ENCODE measurements around the gene HEATR5A. TPM values are rescaled to one million over a fixed set of nuclear protein-coding genes. Genes with fewer than 3 reads are reported as not detected.

Gene HEATR5A
- total RNA-seq, 5 donors from 2014 or later (not counting 1 experiment from before 2014, with no cell fraction given): 7.5 to 13.2 (median 13.0) TPM

- CTCF ChIA-PET: no interaction called here
- ATAC-seq (replicated peaks in 1 of 4) (no peak), DNase-seq (no peak)
- H3K27ac Mint-ChIP-seq: no peak overlapping the region
- Histone ChIP-seq H3K4me1 (ENCODE audit: control insufficient read depth in 1 of 2, extremely low read depth in 1 of 2, insufficient read depth in 2 of 2, low read length in 2 of 2) (no peaks in the 10 kb centered on the region), H3K4me3 (ENCODE audit: control insufficient read depth in 1 of 2, extremely low read depth in 1 of 2, low read length in 1 of 2) (no peak overlapping the region), H3K27ac (ENCODE audit: low read length) (no peak overlapping the region), H3K36me3 (ENCODE audit: control insufficient read depth in 2 of 2, extremely low read depth in 1 of 2, insufficient read depth in 1 of 2, low read length in 1 of 2) (peaks cover 0 to 7% of the 10 kb centered on the region in 2 donors), H3K27me3 (replicated peaks in 1 of 2; ENCODE audit: control insufficient read depth in 2 of 2, extremely low read depth in 1 of 2, insufficient read depth in 2 of 2, low read length in 1 of 2) (no peaks in the 10 kb centered on the region), H3K9me3 (no peaks in the 10 kb centered on the region)
- H3K9me3 Mint-ChIP-seq: no peaks in the 10 kb centered on the region
- no peak overlapping the region for H3K4me3 Mint-ChIP-seq
- WGBS (ENCODE audit: insufficient coverage): no CpG with 5 or more reads among the region's 5 CpGs
- no peaks in the 10 kb centered on the region for H3K27me3 Mint-ChIP-seq
- peaks cover 45% of the 10 kb centered on the region for H3K36me3 Mint-ChIP-seq
- H3K4me1 Mint-ChIP-seq: peaks cover 0 to 3% (median 0%) of the 10 kb centered on the region in 3 donors
- POLR2A ChIA-PET: interaction anchor here in 1 of 2 donors (0.7 kb wide), 1 partner anchor 14 kb away, joined by 3 read pairs; no protein-coding TSS in a partner anchor
Observed at GRCh38 chr14:31400031-31400638, 20.2 kb downstream of the HEATR5A start.

GRCh38 chr14:31395572-31396205 is 24.7 kb downstream of the HEATR5A start:
- H3K27me3 Mint-ChIP-seq: no peaks in the 10 kb centered on the region
- Histone ChIP-seq H3K27ac (ENCODE audit: low read length) (no peak overlapping the region), H3K4me1 (ENCODE audit: control insufficient read depth in 1 of 2, extremely low read depth in 1 of 2, insufficient read depth in 2 of 2, low read length in 2 of 2) (no peaks in the 10 kb centered on the region), H3K36me3 (ENCODE audit: control insufficient read depth in 2 of 2, extremely low read depth in 1 of 2, insufficient read depth in 1 of 2, low read length in 1 of 2) (peaks cover 0 to 9% of the 10 kb centered on the region in 2 donors), H3K4me3 (ENCODE audit: control insufficient read depth in 1 of 2, extremely low read depth in 1 of 2, low read length in 1 of 2) (no peak overlapping the region), H3K27me3 (replicated peaks in 1 of 2; ENCODE audit: control insufficient read depth in 2 of 2, extremely low read depth in 1 of 2, insufficient read depth in 2 of 2, low read length in 1 of 2) (no peaks in the 10 kb centered on the region), H3K9me3 (no peaks in the 10 kb centered on the region)
- POLR2A ChIA-PET: no interaction called here
- H3K27ac Mint-ChIP-seq: no peak overlapping the region
- peaks cover 0 to 3% (median 0%) of the 10 kb centered on the region in 3 donors for H3K4me1 Mint-ChIP-seq
- no CpG with 5 or more reads among the region's 4 CpGs for WGBS (ENCODE audit: insufficient coverage)
- H3K4me3 Mint-ChIP-seq: no peak overlapping the region
- no peak for ATAC-seq (replicated peaks in 1 of 4)
- no peaks in the 10 kb centered on the region for H3K9me3 Mint-ChIP-seq
- H3K36me3 Mint-ChIP-seq: peaks cover 37% of the 10 kb centered on the region
- no peak for DNase-seq
- CTCF ChIA-PET: no interaction called here

- CTCF ChIA-PET: no interaction called here
- H3K9me3 Mint-ChIP-seq: no peaks in the 10 kb centered on the region
- Histone ChIP-seq H3K27ac (ENCODE audit: low read length) (no peak overlapping the region), H3K4me1 (ENCODE audit: control insufficient read depth in 1 of 2, extremely low read depth in 1 of 2, insufficient read depth in 2 of 2, low read length in 2 of 2) (no peaks in the 10 kb centered on the region), H3K9me3 (no peaks in the 10 kb centered on the region), H3K4me3 (ENCODE audit: control insufficient read depth in 1 of 2, extremely low read depth in 1 of 2, low read length in 1 of 2) (no peak overlapping the region), H3K36me3 (ENCODE audit: control insufficient read depth in 2 of 2, extremely low read depth in 1 of 2, insufficient read depth in 1 of 2, low read length in 1 of 2) (peaks cover 0 to 9% of the 10 kb centered on the region in 2 donors), H3K27me3 (replicated peaks in 1 of 2; ENCODE audit: control insufficient read depth in 2 of 2, extremely low read depth in 1 of 2, insufficient read depth in 2 of 2, low read length in 1 of 2) (no peaks in the 10 kb centered on the region)
- no peak overlapping the region for H3K4me3 Mint-ChIP-seq
- H3K36me3 Mint-ChIP-seq: peaks cover 36% of the 10 kb centered on the region
- DNase-seq: no peak
- no peak overlapping the region for H3K27ac Mint-ChIP-seq
- H3K4me1 Mint-ChIP-seq: peaks cover 0 to 2% (median 0%) of the 10 kb centered on the region in 3 donors
- no CpG with 5 or more reads among the region's 3 CpGs for WGBS (ENCODE audit: insufficient coverage)
- POLR2A ChIA-PET: no interaction called here
- ATAC-seq (replicated peaks in 1 of 4): no peak
- H3K27me3 Mint-ChIP-seq: no peaks in the 10 kb centered on the region
Observed at GRCh38 chr14:31395119-31395518, 25.2 kb downstream of the HEATR5A start.

- H3K9me3 ChIP-seq: no peaks in the 10 kb centered on the region
- H3K4me1 Mint-ChIP-seq: peaks cover 0 to 2% (median 0%) of the 10 kb centered on the region in 3 donors
- no peak overlapping the region for H3K27ac Mint-ChIP-seq
- no peaks in the 10 kb centered on the region for H3K9me3 Mint-ChIP-seq
- H3K4me3 Mint-ChIP-seq: no peak overlapping the region
- ATAC-seq (replicated peaks in 1 of 4) (no peak), DNase-seq (no peak)
- ChIA-PET POLR2A (no interaction called here), CTCF (interaction anchor here in 1 of 2 donors (0.6 kb wide), 1 partner anchor 315 kb away, joined by 3 read pairs; no protein-coding TSS in a partner anchor)
- no peak overlapping the region for H3K4me3 ChIP-seq (ENCODE audit: control insufficient read depth in 1 of 2, extremely low read depth in 1 of 2, low read length in 1 of 2)
- H3K27ac ChIP-seq (ENCODE audit: low read length): no peak overlapping the region
- H3K4me1 ChIP-seq (ENCODE audit: control insufficient read depth in 1 of 2, extremely low read depth in 1 of 2, insufficient read depth in 2 of 2, low read length in 2 of 2): no peaks in the 10 kb centered on the region
- no peaks in the 10 kb centered on the region for H3K27me3 ChIP-seq (replicated peaks in 1 of 2; ENCODE audit: control insufficient read depth in 2 of 2, extremely low read depth in 1 of 2, insufficient read depth in 2 of 2, low read length in 1 of 2)
- peaks cover 0 to 9% of the 10 kb centered on the region in 2 donors for H3K36me3 ChIP-seq (ENCODE audit: control insufficient read depth in 2 of 2, extremely low read depth in 1 of 2, insufficient read depth in 1 of 2, low read length in 1 of 2)
- H3K36me3 Mint-ChIP-seq: peaks cover 21% of the 10 kb centered on the region
- no peaks in the 10 kb centered on the region for H3K27me3 Mint-ChIP-seq
Observed at GRCh38 chr14:31391977-31392503, 28.3 kb downstream of the HEATR5A start.

GRCh38 chr14:31391473-31391872 is 28.9 kb downstream of the HEATR5A start:
- Histone ChIP-seq H3K27me3 (replicated peaks in 1 of 2; ENCODE audit: control insufficient read depth in 2 of 2, extremely low read depth in 1 of 2, insufficient read depth in 2 of 2, low read length in 1 of 2) (no peaks in the 10 kb centered on the region), H3K27ac (ENCODE audit: low read length) (no peak overlapping the region), H3K4me3 (ENCODE audit: control insufficient read depth in 1 of 2, extremely low read depth in 1 of 2, low read length in 1 of 2) (no peak overlapping the region), H3K36me3 (ENCODE audit: control insufficient read depth in 2 of 2, extremely low read depth in 1 of 2, insufficient read depth in 1 of 2, low read length in 1 of 2) (peaks cover 0 to 9% of the 10 kb centered on the region in 2 donors), H3K9me3 (no peaks in the 10 kb centered on the region), H3K4me1 (ENCODE audit: control insufficient read depth in 1 of 2, extremely low read depth in 1 of 2, insufficient read depth in 2 of 2, low read length in 2 of 2) (no peaks in the 10 kb centered on the region)
- Mint-ChIP-seq H3K9me3 (no peaks in the 10 kb centered on the region), H3K36me3 (peaks cover 23% of the 10 kb centered on the region), H3K27me3 (no peaks in the 10 kb centered on the region), H3K4me1 (peaks cover 0 to 2% (median 0%) of the 10 kb centered on the region in 3 donors), H3K27ac (no peak overlapping the region), H3K4me3 (no peak overlapping the region)
- ATAC-seq (replicated peaks in 1 of 4) (no peak), DNase-seq (no peak)
- ChIA-PET CTCF (interaction anchor here in 1 of 2 donors (0.6 kb wide), 1 partner anchor 315 kb away, joined by 3 read pairs; no protein-coding TSS in a partner anchor), POLR2A (no interaction called here)
- WGBS (ENCODE audit: insufficient coverage): no CpG with 5 or more reads among the region's 3 CpGs

GRCh38 chr14:31389946-31390345 is 30.4 kb downstream of the HEATR5A start:
- H3K4me3 ChIP-seq (ENCODE audit: control insufficient read depth in 1 of 2, extremely low read depth in 1 of 2, low read length in 1 of 2): no peak overlapping the region
- H3K9me3 Mint-ChIP-seq: no peaks in the 10 kb centered on the region

More at GRCh38 chr14:31389946-31390345, 30.4 kb downstream of the HEATR5A start:
- WGBS (ENCODE audit: insufficient coverage): 92% methylated on average over 2 of the region's 2 CpGs
- peaks cover 22% of the 10 kb centered on the region for H3K36me3 Mint-ChIP-seq
- H3K27ac Mint-ChIP-seq: no peak overlapping the region
- Histone ChIP-seq H3K36me3 (ENCODE audit: control insufficient read depth in 2 of 2, extremely low read depth in 1 of 2, insufficient read depth in 1 of 2, low read length in 1 of 2) (peaks cover 0 to 11% of the 10 kb centered on the region in 2 donors), H3K27ac (ENCODE audit: low read length) (no peak overlapping the region), H3K27me3 (replicated peaks in 1 of 2; ENCODE audit: control insufficient read depth in 2 of 2, extremely low read depth in 1 of 2, insufficient read depth in 2 of 2, low read length in 1 of 2) (no peaks in the 10 kb centered on the region), H3K9me3 (no peaks in the 10 kb centered on the region), H3K4me1 (ENCODE audit: control insufficient read depth in 1 of 2, extremely low read depth in 1 of 2, insufficient read depth in 2 of 2, low read length in 2 of 2) (no peaks in the 10 kb centered on the region)
- ChIA-PET POLR2A (no interaction called here), CTCF (no interaction called here)
- ATAC-seq (replicated peaks in 1 of 4): no peak
- no peak overlapping the region for H3K4me3 Mint-ChIP-seq
- no peaks in the 10 kb centered on the region for H3K27me3 Mint-ChIP-seq
- no peak for DNase-seq
- H3K4me1 Mint-ChIP-seq: peaks cover 0 to 2% (median 0%) of the 10 kb centered on the region in 3 donors

Data from T-cell (primary cell).